HCT116 (cell line): ENCODE data around the gene SCO1. TPM values are rescaled to one million over a fixed set of nuclear protein-coding genes. Genes with fewer than 3 reads are reported as not detected.

Experiments
- ATAC-seq: fragments of 200-7000 bp; cut with Tn5 transposase; 2 replicates; pipeline ENCODE4 v1.9.1; 2020; ENCODE audit warnings: mild to moderate bottlenecking, moderate library complexity
- BruUV-seq: library from RNA; stranded (reverse); fragments of 400-500 nt; replicated peaks from 2 replicates; lab custom pipeline; 2021; lab: Mats Ljungman, UMichigan
- CTCF ChIA-PET: fragments of 300-600 bp; sonication (Branson Sonifier 250); formaldehyde crosslinking; loops from one replicate; lab custom pipeline; 2021; ENCODE audit warnings: antibody characterized with exemption; lab: Charles Lee
- POLR2A ChIA-PET: fragments of 300-600, 350-600 bp; sonication (Branson Sonifier 250); formaldehyde crosslinking; loops from one replicate; lab custom pipeline; 2021; ENCODE audit warnings: antibody characterized with exemption; lab: Charles Lee
- RAD21 ChIA-PET, 2 experiments: fragments of 300-600 bp; sonication (Branson Sonifier 250); formaldehyde crosslinking; loops; one replicate each; lab custom pipeline; 2023; ENCODE audit warnings: low total read pairs in 2 of 2; ENCODE audit not compliant: uncharacterized antibody in 2 of 2, unreplicated experiment in 2 of 2, low non-redundant PET in 1 of 2; lab: Charles Lee
- DNase-seq: peaks from one replicate; pipeline ENCODE4 v3.0.0-alpha.2; 2010; ENCODE audit warnings: low read depth, low spot score
- H2AFZ ChIP-seq: fragments of 200-600 bp; shearing (Covaris generic), sonication (generic); 2 replicates; pipeline ENCODE4 v1.6.1; 2017; ENCODE audit warnings: low read depth, mixed run types, mixed read lengths, antibody characterized with exemption, low read length; ENCODE audit not compliant: poor library complexity, severe bottlenecking
- H3K27ac ChIP-seq: 2 replicates; pipeline ENCODE4 v1.5.1; 2012; ENCODE audit warnings: low read depth, low read length
- H3K27me3 ChIP-seq: fragments of 200-600 bp; sonication (generic); 2 replicates; pipeline ENCODE4 v1.6.1; 2016; ENCODE audit warnings: mixed run types, low read length, mixed read lengths; ENCODE audit not compliant: insufficient read depth
- H3K36me3 ChIP-seq, 2 experiments: fragments of 200-500 bp in 1 of 2; fragments of 200-600 bp in 1 of 2; sonication (Bioruptor generic) in 1 of 2; sonication (generic) in 1 of 2; 2 replicates each; pipeline versions ENCODE4 v1.5.1 to v1.6.1; 2014 to 2016; ENCODE audit warnings: low read length in 2 of 2, inconsistent platforms in 1 of 2, mixed read lengths in 1 of 2, mixed run types in 1 of 2; ENCODE audit not compliant: insufficient read depth in 2 of 2, control insufficient read depth in 1 of 2
- H3K4me1 ChIP-seq, 2 experiments: fragments of 200-600 bp in 1 of 2; sonication (generic) in 1 of 2; 2 replicates each; pipeline versions ENCODE4 v1.5.1 to v1.6.1; 2012 to 2017; ENCODE audit warnings: low read length in 2 of 2, inconsistent platforms in 1 of 2, mild to moderate bottlenecking in 1 of 2, mixed read lengths in 1 of 2, mixed run types in 1 of 2, moderate library complexity in 1 of 2; ENCODE audit not compliant: insufficient read depth in 2 of 2, control insufficient read depth in 1 of 2
- H3K4me2 ChIP-seq: fragments of 200-600 bp; sonication (generic); 2 replicates; pipeline ENCODE4 v1.6.1; 2017; ENCODE audit warnings: mixed run types, low read length, mixed read lengths
- H3K4me3 ChIP-seq, 2 experiments: fragments of 200-600 bp in 1 of 2; sonication (generic) in 1 of 2; replicated peaks in 1 of 2; 2 replicates each; pipeline ENCODE4 v1.5.1; 2011 to 2016; ENCODE audit warnings: low read length in 2 of 2, control low read depth in 1 of 2, low read depth in 1 of 2, mild to moderate bottlenecking in 1 of 2, mixed read lengths in 1 of 2, mixed run types in 1 of 2
- H3K79me2 ChIP-seq: fragments of 200-600 bp; sonication (generic); 2 replicates; pipeline ENCODE4 v1.6.1; 2017; ENCODE audit warnings: mild to moderate bottlenecking, mixed run types, low read length, moderate library complexity, mixed read lengths; ENCODE audit not compliant: insufficient read depth
- H3K9ac ChIP-seq: fragments of 200-600 bp; sonication (generic); 2 replicates; pipeline ENCODE4 v1.6.1; 2016; ENCODE audit warnings: low read length, mixed read lengths
- H3K9me2 ChIP-seq: fragments of 200-600 bp; sonication (generic), shearing (Covaris generic); 2 replicates; pipeline ENCODE4 v1.6.1; 2017; ENCODE audit warnings: mixed run types, mild to moderate bottlenecking, moderate library complexity; ENCODE audit not compliant: insufficient read depth
- H3K9me3 ChIP-seq, 2 experiments: fragments of 200-500 bp in 1 of 2; fragments of 200-600 bp in 1 of 2; sonication (Bioruptor generic) in 1 of 2; sonication (generic) in 1 of 2; 2 replicates each; pipeline ENCODE4 v1.6.1; 2014 to 2017; ENCODE audit warnings: low read length in 2 of 2, mixed read lengths in 2 of 2, inconsistent platforms in 1 of 2, low read depth in 1 of 2, mild to moderate bottlenecking in 1 of 2, mixed run types in 1 of 2, moderate library complexity in 1 of 2; ENCODE audit not compliant: control insufficient read depth in 1 of 2, insufficient read depth in 1 of 2
- H4K20me1 ChIP-seq: fragments of 200-600 bp; sonication (generic), shearing (Covaris generic); 2 replicates; pipeline ENCODE4 v1.6.1; 2017; ENCODE audit warnings: mixed run types, mild to moderate bottlenecking, moderate library complexity; ENCODE audit not compliant: insufficient read depth
- CBX3 ChIP-seq: IDR thresholded peaks from 2 replicates; pipeline ENCODE4 v1.6.1; 2012; ENCODE audit warnings: low read depth
- CEBPB ChIP-seq: IDR thresholded peaks from 2 replicates; pipeline ENCODE4 v1.6.1; 2012; ENCODE audit warnings: low read depth
- EGR1 ChIP-seq: IDR thresholded peaks from 2 replicates; pipeline ENCODE4 v1.6.1; 2012; ENCODE audit warnings: low read depth
- ELF1 ChIP-seq: IDR thresholded peaks from 2 replicates; pipeline ENCODE4 v1.6.1; 2012; ENCODE audit warnings: low read depth, borderline replicate concordance
- EZH2 ChIP-seq: fragments of 200-600 bp; sonication (generic); IDR thresholded peaks from 2 replicates; pipeline ENCODE4 v1.6.1; 2017; ENCODE audit warnings: antibody characterized with exemption, mixed run types
- EZH2phosphoT487 ChIP-seq: fragments of 200-600 bp; IDR thresholded peaks from 2 replicates; pipeline ENCODE4 v1.6.1; 2018; ENCODE audit warnings: antibody characterized with exemption, borderline replicate concordance
- JUND ChIP-seq: IDR thresholded peaks from 2 replicates; pipeline ENCODE4 v1.6.1; 2012
- POLR2A ChIP-seq: IDR thresholded peaks from 2 replicates; pipeline ENCODE4 v1.7.0; 2011; ENCODE audit warnings: borderline replicate concordance; ENCODE audit not compliant: insufficient read depth, insufficient read length; ENCODE audit errors: extremely low read depth
- POLR2AphosphoS5 ChIP-seq: IDR thresholded peaks from 2 replicates; pipeline ENCODE4 v1.6.1; 2011; ENCODE audit warnings: mild to moderate bottlenecking, low read depth, low read length, moderate library complexity
- RAD21 ChIP-seq: IDR thresholded peaks from 2 replicates; pipeline ENCODE4 v1.6.1; 2012; ENCODE audit warnings: low read depth, mild to moderate bottlenecking
- SP1 ChIP-seq: IDR thresholded peaks from 2 replicates; pipeline ENCODE4 v1.6.1; 2012; ENCODE audit warnings: low read depth
- SRF ChIP-seq: IDR thresholded peaks from 2 replicates; pipeline ENCODE4 v1.6.1; 2012; ENCODE audit warnings: low read depth
- TCF7L2 ChIP-seq: IDR thresholded peaks from 2 replicates; pipeline ENCODE4 v1.7.0; 2011; ENCODE audit warnings: borderline replicate concordance, inconsistent platforms; ENCODE audit not compliant: insufficient read depth, insufficient read length; ENCODE audit errors: extremely low read depth
- YY1 ChIP-seq: IDR thresholded peaks from 2 replicates; pipeline ENCODE4 v1.6.1; 2011; ENCODE audit warnings: low read length, low read depth, moderate library complexity, mild to moderate bottlenecking; ENCODE audit not compliant: insufficient replicate concordance; ENCODE audit errors: extremely low read depth
- ZFX ChIP-seq: fragments of 450-650 bp; IDR thresholded peaks from 2 replicates; pipeline ENCODE4 v1.6.1; 2017
- ZNF274 ChIP-seq: fragments of 200-500 bp; sonication (Bioruptor generic); IDR thresholded peaks from 2 replicates; pipeline ENCODE4 v1.6.1; 2014; ENCODE audit warnings: mild to moderate bottlenecking, low read depth, low read length, inconsistent platforms
- intact Hi-C: fragments of 100-400 bp; cut with micrococcal nuclease; formaldehyde crosslinking; loops from 2 replicates; pipeline ENCODE4 v1.10.0; 2022
- total RNA-seq: library from RNA; stranded (reverse); gene quantifications from one replicate; pipeline ENCODE4 v1.2.1, GENCODE V29; 2021; ENCODE audit not compliant: unreplicated experiment
- TF ChIP-seq, protein P1 (sequence below): IDR thresholded peaks from 2 replicates; pipeline ENCODE4 v1.6.1; 2012
- TF ChIP-seq, protein P2 (sequence below): IDR thresholded peaks from 2 replicates; pipeline ENCODE4 v1.6.1; 2011; ENCODE audit warnings: mild to moderate bottlenecking, low read length, moderate library complexity; ENCODE audit not compliant: insufficient replicate concordance; ENCODE audit errors: extremely low read depth
- TF ChIP-seq, protein P3 (sequence below): IDR thresholded peaks from 2 replicates; pipeline ENCODE4 v1.6.1; 2012

The SCO1 gene
- total RNA-seq, 1 experiment from 2014 or later, result 35.8 TPM

DNA sequence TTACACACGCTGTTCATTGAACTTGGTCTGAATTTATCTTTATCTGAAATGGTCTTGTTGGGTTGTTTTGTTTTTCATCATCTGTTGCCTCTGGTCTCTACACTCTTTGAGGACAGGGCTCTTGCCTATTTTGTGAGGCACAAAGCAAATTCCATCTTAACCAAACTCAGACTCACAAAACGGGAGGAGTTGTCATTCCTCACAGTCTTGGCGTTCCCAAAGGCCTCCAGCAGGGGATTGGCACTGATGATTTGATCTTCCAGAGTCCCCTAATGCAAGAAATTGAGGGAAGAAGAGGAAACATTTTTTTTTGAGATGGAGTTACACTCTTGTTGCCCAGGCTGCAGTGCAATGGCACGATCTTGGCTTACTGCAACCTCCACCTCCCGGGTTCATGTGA lies 49.0 kb downstream of the SCO1 start:
- no peaks in the 10 kb centered on the region for H3K36me3 ChIP-seq
- no TSS peak for BruUV-seq
- no peaks in the 10 kb centered on the region for H4K20me1 ChIP-seq
- intact Hi-C loops, result no loop called here
- no peak for DNase-seq
- no peaks in the 10 kb centered on the region for H3K27me3 ChIP-seq
- RAD21 ChIA-PET, result no interaction called here
- no peak overlapping the region for H3K4me3 ChIP-seq
- no peak overlapping the region for H3K27ac ChIP-seq
- H3K4me1 ChIP-seq, result no peaks in the 10 kb centered on the region
- H3K79me2 ChIP-seq, result no peaks in the 10 kb centered on the region
- H3K9me2 ChIP-seq, result no peaks in the 10 kb centered on the region
- H2AFZ ChIP-seq, result no peak overlapping the region
- H3K9me3 ChIP-seq, result no peaks in the 10 kb centered on the region
- TF ChIP-seq, protein P1, sequence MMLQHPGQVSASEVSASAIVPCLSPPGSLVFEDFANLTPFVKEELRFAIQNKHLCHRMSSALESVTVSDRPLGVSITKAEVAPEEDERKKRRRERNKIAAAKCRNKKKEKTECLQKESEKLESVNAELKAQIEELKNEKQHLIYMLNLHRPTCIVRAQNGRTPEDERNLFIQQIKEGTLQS, result no peak
- TF ChIP-seq CEBPB (no peak), ZNF274 (no peak), CBX3 (no peak), EZH2 (no peak), SRF (no peak), TCF7L2 (no peak), JUND (no peak), ELF1 (no peak), SP1 (no peak), ZFX (no peak), EGR1 (no peak), RAD21 (no peak), POLR2A (no peak), POLR2AphosphoS5 (no peak), YY1 (no peak), EZH2phosphoT487 (no peak)
- TF ChIP-seq, protein P2, sequence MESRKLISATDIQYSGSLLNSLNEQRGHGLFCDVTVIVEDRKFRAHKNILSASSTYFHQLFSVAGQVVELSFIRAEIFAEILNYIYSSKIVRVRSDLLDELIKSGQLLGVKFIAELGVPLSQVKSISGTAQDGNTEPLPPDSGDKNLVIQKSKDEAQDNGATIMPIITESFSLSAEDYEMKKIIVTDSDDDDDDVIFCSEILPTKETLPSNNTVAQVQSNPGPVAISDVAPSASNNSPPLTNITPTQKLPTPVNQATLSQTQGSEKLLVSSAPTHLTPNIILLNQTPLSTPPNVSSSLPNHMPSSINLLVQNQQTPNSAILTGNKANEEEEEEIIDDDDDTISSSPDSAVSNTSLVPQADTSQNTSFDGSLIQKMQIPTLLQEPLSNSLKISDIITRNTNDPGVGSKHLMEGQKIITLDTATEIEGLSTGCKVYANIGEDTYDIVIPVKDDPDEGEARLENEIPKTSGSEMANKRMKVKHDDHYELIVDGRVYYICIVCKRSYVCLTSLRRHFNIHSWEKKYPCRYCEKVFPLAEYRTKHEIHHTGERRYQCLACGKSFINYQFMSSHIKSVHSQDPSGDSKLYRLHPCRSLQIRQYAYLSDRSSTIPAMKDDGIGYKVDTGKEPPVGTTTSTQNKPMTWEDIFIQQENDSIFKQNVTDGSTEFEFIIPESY, result no peak
- TF ChIP-seq, protein P3, sequence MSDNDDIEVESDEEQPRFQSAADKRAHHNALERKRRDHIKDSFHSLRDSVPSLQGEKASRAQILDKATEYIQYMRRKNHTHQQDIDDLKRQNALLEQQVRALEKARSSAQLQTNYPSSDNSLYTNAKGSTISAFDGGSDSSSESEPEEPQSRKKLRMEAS, result no peak
- TF ChIP-seq, all 23 proteins: peak for 0
- H3K9ac ChIP-seq, result no peak overlapping the region
- CTCF ChIA-PET, result no interaction called here
- POLR2A ChIA-PET, result no interaction called here
- ATAC-seq, result no peak
- H3K4me2 ChIP-seq, result no peak overlapping the region
